Measurements from ENCODE around the gene GMIP. TPM values are rescaled to one million over a fixed set of nuclear protein-coding genes. Genes with fewer than 3 reads are reported as not detected.

The GMIP gene
- total and polyA plus RNA-seq, 2 of the 4 experiments (the other 2 are of a cell fraction): 4.1 to 11.0 TPM

GRCh38 chr19:19644054-19644388 is 564 bp upstream of the GMIP start:
- ATAC-seq (ENCODE audit: low read depth) (no peak; the same call in 1 of the 2 replicates), DNase-seq (no peak)
- intact Hi-C loops (cut with micrococcal nuclease): loop anchor here (5.0 kb wide), 1 partner anchor 92 kb away; no protein-coding TSS in a partner anchor
- no peak for TF ChIP-seq SMC3 (IDR thresholded peaks at IDR 0.05; ENCODE audit: low read depth, low read length)
- TF ChIP-seq MAZ (IDR thresholded peaks at IDR 0.05; ENCODE audit: borderline replicate concordance, low read depth, low read length): no peak
- no peak for TF ChIP-seq POLR2A (IDR thresholded peaks at IDR 0.05; ENCODE audit: low read depth, low read length)
- no peak for TF ChIP-seq USF2 (IDR thresholded peaks at IDR 0.05; ENCODE audit: low read depth, low read length)
- TF ChIP-seq RFX5 (IDR thresholded peaks at IDR 0.05; ENCODE audit: low read depth, low read length): no peak
- no peak for TF ChIP-seq ELK1 (IDR thresholded peaks at IDR 0.05; ENCODE audit: borderline replicate concordance, low read depth, low read length)
- no peak for TF ChIP-seq RCOR1 (IDR thresholded peaks at IDR 0.05; ENCODE audit: insufficient replicate concordance, low read length)
- TF ChIP-seq NFE2L2 (IDR thresholded peaks at IDR 0.05; ENCODE audit: low read depth, low read length): no peak
- TF ChIP-seq CTCF (conservative IDR thresholded peaks at IDR 0.05; ENCODE audit: low read depth, low read length): no peak
- no peak; the same call in 1 of the 2 replicates for TF ChIP-seq MXI1 (IDR thresholded peaks at IDR 0.05; ENCODE audit: borderline replicate concordance, low read depth, low read length)
- no peak for TF ChIP-seq FOS (IDR thresholded peaks at IDR 0.05; ENCODE audit: low read depth, low read length)
- TF ChIP-seq BHLHE40 (IDR thresholded peaks at IDR 0.05; ENCODE audit: low read depth, low read length): no peak
- no peak for TF ChIP-seq CHD1 (IDR thresholded peaks at IDR 0.05; ENCODE audit: low read depth, low read length)
- no peak for TF ChIP-seq RAD21 (IDR thresholded peaks at IDR 0.05; ENCODE audit: low read length)
- no peak for TF ChIP-seq MAFK (IDR thresholded peaks at IDR 0.05; ENCODE audit: low read depth, low read length)
- TF ChIP-seq CEBPB (IDR thresholded peaks at IDR 0.05; ENCODE audit: low read depth, low read length): no peak
- dilution Hi-C loops (cut with HindIII; ENCODE audit: low sequenced_read_pairs, unreplicated experiment): no loop called here
- Histone ChIP-seq H3K4me1 (ENCODE audit: control insufficient read depth, insufficient read depth, low read length) (0 out of 2 replicates have a peak, but pooled peaks cover 2% of the 10 kb centered on the region), H3K18ac (ENCODE audit: low read depth, low read length) (no peak overlapping the region), H3K79me1 (ENCODE audit: low read depth in 1 of 2, low read length in 2 of 2) (peaks cover 3 to 19% of the 10 kb centered on the region in 2 experiments), H2AFZ (replicated peaks; ENCODE audit: low read length, poor library complexity) (peak overlapping the region; percentile 94), H3K56ac (ENCODE audit: extremely low read depth, insufficient read depth, low read length) (no peak overlapping the region), H3K23ac (ENCODE audit: low read depth, low read length) (no peak overlapping the region), H4K8ac (ENCODE audit: low read depth in 2 of 2, low read length in 2 of 2) (no peak overlapping the region), H3K14ac (replicated peaks; ENCODE audit: low read depth, low read length) (no peak overlapping the region), H3K4me3 (ENCODE audit: insufficient read depth, low read depth, low read length) (no peak overlapping the region), H2AK9ac (replicated peaks; ENCODE audit: low read depth, low read length, poor library complexity) (peak overlapping the region; percentile 60), H3K9me3 (ENCODE audit: control insufficient read depth, insufficient read depth, low read length) (no peaks in the 10 kb centered on the region), H3K4me2 (ENCODE audit: low read depth, low read length) (no peak overlapping the region), H3K36me3 (ENCODE audit: control insufficient read depth, insufficient read depth, low read length) (peaks cover 30% of the 10 kb centered on the region), H2BK120ac (ENCODE audit: low read depth, low read length) (no peak overlapping the region), H2BK15ac (ENCODE audit: low read depth, low read length) (no peak overlapping the region), H2BK20ac (ENCODE audit: low read depth, low read length) (no peak overlapping the region), H3K27me3 (ENCODE audit: control insufficient read depth, insufficient read depth, low read length) (no peaks in the 10 kb centered on the region), H3K27ac (ENCODE audit: insufficient read depth, low read length) (no peak overlapping the region), H3K4ac (ENCODE audit: low read depth, low read length) (no peak overlapping the region), H2AK5ac (ENCODE audit: low read depth, low read length) (no peak overlapping the region), H4K91ac (ENCODE audit: insufficient read depth, low read depth, low read length) (no peak overlapping the region), H4K5ac (ENCODE audit: low read depth, low read length) (no peak overlapping the region), H4K20me1 (ENCODE audit: insufficient read depth, low read length) (0 out of 2 replicates have a peak, but pooled peaks cover 3% of the 10 kb centered on the region), H3K9ac (ENCODE audit: low read depth, low read length) (no peak overlapping the region), H3K9me1 (ENCODE audit: insufficient read depth, low read length) (peaks cover 3% of the 10 kb centered on the region; the same call in 1 of the 2 replicates), H2BK5ac (ENCODE audit: low read depth, low read length, poor library complexity, severe bottlenecking) (no peak overlapping the region)
- CTCF ChIA-PET: interaction anchor here (0.5 to 1.7 kb wide), 5 partner anchors 10 to 115 kb away, joined by 3 to 11 read pairs (median 3); no protein-coding TSS in a partner anchor
- no CpG with 5 or more reads among the region's 5 CpGs for WGBS, 2 experiments (ENCODE audit: extremely low coverage in 2 of 2, insufficient read length in 1 of 2)
- in situ Hi-C loops (cut with MboI; ENCODE audit: low sequenced_read_pairs): loop anchor here (5.0 to 25.0 kb wide), 2 partner anchors 107 to 257 kb away; partner anchors contain the start of gene CILP2
- POLR2A ChIA-PET (ENCODE audit: unreplicated experiment): no interaction called here
- BruUV-seq (replicated peaks): no TSS peak
